Ascending aorta (tissue), 2 donors: ENCODE data around the gene UBR3. TPM values are rescaled to one million over a fixed set of nuclear protein-coding genes. Genes with fewer than 3 reads are reported as not detected.

Source experiments
- DNase-seq, 2 donors: peaks; one replicate each; pipeline ENCODE4 v3.0.0-alpha.2; 2019; ENCODE audit warnings: low spot score in 2 of 2
- H3K27ac ChIP-seq, 2 donors: fragments of 200-600 bp; sonication (generic); one replicate each; pipeline ENCODE4 v1.5.1; 2016 to 2017; ENCODE audit warnings: mild to moderate bottlenecking in 1 of 2
- H3K27me3 ChIP-seq: fragments of 200-600 bp; sonication (generic); one replicate; pipeline ENCODE4 v1.5.1; 2017
- H3K36me3 ChIP-seq, 2 donors: fragments of 200-600 bp; sonication (generic); one replicate each; pipeline ENCODE4 v1.5.1; 2016
- H3K4me1 ChIP-seq, 2 donors: fragments of 200-600 bp; sonication (generic); one replicate each; pipeline ENCODE4 v1.5.1; 2016 to 2017; ENCODE audit warnings: mild to moderate bottlenecking in 1 of 2
- H3K4me3 ChIP-seq, 2 donors: fragments of 200-600 bp; sonication (generic); one replicate each; pipeline ENCODE4 v1.5.1; 2016 to 2017; ENCODE audit warnings: mild to moderate bottlenecking in 1 of 2
- H3K9me3 ChIP-seq, 2 donors: fragments of 200-600 bp; sonication (generic); one replicate each; pipeline ENCODE4 v1.5.1; 2016
- CTCF ChIP-seq, 3 experiments: fragments of 200-600 bp in 2 of 3; fragments of 450-650 bp in 1 of 3; sonication (generic) in 2 of 3; IDR thresholded peaks; one replicate each; pipeline ENCODE4 v1.5.1; 2016 to 2019; ENCODE audit warnings: antibody characterized with exemption in 3 of 3, mild to moderate bottlenecking in 1 of 3, moderate library complexity in 1 of 3
- intact Hi-C: fragments of 100-400 bp; cut with DNase I; formaldehyde crosslinking; loops from one replicate; pipeline ENCODE4 v1.15.1; 2023
- total RNA-seq: library from RNA; depleted of rRNA; stranded (reverse); fragments of >200 nt; gene quantifications from one replicate; pipeline ENCODE4 v1.1.0, GENCODE V29; 2016

The UBR3 gene
- total RNA-seq, 1 donor from 2014 or later: 37.7 TPM

- Histone ChIP-seq H3K9me3 (peaks cover 0 to 4% of the 10 kb centered on the region in 2 donors), H3K27ac (no peak overlapping the region), H3K4me1 (no peaks in the 10 kb centered on the region), H3K36me3 (peaks cover 14 to 41% of the 10 kb centered on the region in 2 donors), H3K4me3 (no peak overlapping the region), H3K27me3 (no peaks in the 10 kb centered on the region)
- DNase-seq: no peak
- no peak for TF ChIP-seq CTCF (IDR thresholded peaks at IDR 0.05)
- intact Hi-C loops: no loop called here
Measured at GRCh38 chr2:170063456-170064235, 236.4 kb downstream of the UBR3 start.

GRCh38 chr2:170070778-170071177 is 243.5 kb downstream of the UBR3 start:
- no peak for TF ChIP-seq CTCF (IDR thresholded peaks at IDR 0.05)
- DNase-seq: no peak
- Histone ChIP-seq H3K4me3 (no peak overlapping the region), H3K36me3 (peaks cover 11 to 39% of the 10 kb centered on the region in 2 donors), H3K4me1 (peaks cover 0 to 4% of the 10 kb centered on the region in 2 donors), H3K27ac (no peak overlapping the region), H3K27me3 (no peaks in the 10 kb centered on the region), H3K9me3 (peaks cover 0 to 4% of the 10 kb centered on the region in 2 donors)
- intact Hi-C loops: no loop called here

DNA sequence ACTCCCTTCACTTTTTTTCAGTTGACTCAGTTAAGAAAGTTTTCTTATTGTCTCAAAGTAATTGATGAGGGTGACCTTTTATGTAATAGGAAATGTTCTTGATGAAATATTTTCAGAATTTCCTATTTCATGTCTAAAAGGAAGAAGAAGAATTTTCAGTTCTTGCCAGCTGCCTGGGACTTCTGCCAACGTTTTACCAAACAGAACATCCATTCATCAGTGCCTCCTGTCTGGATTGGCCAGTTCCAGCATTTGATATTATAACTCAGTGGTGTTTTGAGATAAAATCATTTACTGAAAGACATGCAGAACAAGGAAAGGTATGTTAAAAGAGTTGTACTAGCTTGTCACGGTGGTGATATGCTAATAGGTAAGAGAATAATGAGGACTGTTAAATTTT is 246.0 kb downstream of the UBR3 start:
- no peak for TF ChIP-seq CTCF (IDR thresholded peaks at IDR 0.05)
- DNase-seq: no peak
- H3K4me1 ChIP-seq: peaks cover 0 to 4% of the 10 kb centered on the region in 2 donors
- no peak overlapping the region for H3K4me3 ChIP-seq
- peaks cover 3 to 23% of the 10 kb centered on the region in 2 donors for H3K36me3 ChIP-seq
- peaks cover 0 to 3% of the 10 kb centered on the region in 2 donors for H3K9me3 ChIP-seq
- intact Hi-C loops: no loop called here
- no peaks in the 10 kb centered on the region for H3K27me3 ChIP-seq
- no peak overlapping the region for H3K27ac ChIP-seq

GRCh38 chr2:170076189-170076588 is 248.9 kb downstream of the UBR3 start:
- Histone ChIP-seq H3K27me3 (no peaks in the 10 kb centered on the region), H3K9me3 (no peaks in the 10 kb centered on the region), H3K4me3 (no peak overlapping the region), H3K27ac (no peak overlapping the region), H3K4me1 (peaks cover 0 to 4% of the 10 kb centered on the region in 2 donors), H3K36me3 (peaks cover 9 to 10% of the 10 kb centered on the region in 2 donors)
- intact Hi-C loops: no loop called here
- DNase-seq: no peak
- TF ChIP-seq CTCF (IDR thresholded peaks at IDR 0.05): no peak

GRCh38 chr2:170077830-170078569 is 250.7 kb downstream of the UBR3 start:
- no peak for DNase-seq
- no peaks in the 10 kb centered on the region for H3K27me3 ChIP-seq
- no peaks in the 10 kb centered on the region for H3K4me1 ChIP-seq
- H3K36me3 ChIP-seq: peaks cover 19 to 25% of the 10 kb centered on the region in 2 donors
- no peaks in the 10 kb centered on the region for H3K9me3 ChIP-seq
- intact Hi-C loops: no loop called here
- H3K27ac ChIP-seq: no peak overlapping the region
- no peak overlapping the region for H3K4me3 ChIP-seq
- no peak for TF ChIP-seq CTCF (IDR thresholded peaks at IDR 0.05)
